ENCODE data around the gene HHAT. TPM values are rescaled to one million over a fixed set of nuclear protein-coding genes. Genes with fewer than 3 reads are reported as not detected.

The HHAT gene
- total and polyA plus RNA-seq, 2 donors (not counting 3 experiments of a cell fraction or from before 2014, with no cell fraction given) = 2.4 to 4.3 TPM

- Histone ChIP-seq H4K20me1 (replicated peaks; ENCODE audit: control insufficient read depth, extremely low read depth, insufficient read depth, low read length) (no peaks in the 10 kb centered on the region), H3K4me3 (replicated peaks in 1 of 3; ENCODE audit: insufficient read depth in 1 of 3, low read depth in 1 of 3, low read length in 3 of 3) (no peak overlapping the region), H3K27ac (ENCODE audit: insufficient read depth, low read depth, low read length) (no peak overlapping the region), H3K36me3 (ENCODE audit: control insufficient read depth in 2 of 2, extremely low read depth in 1 of 2, insufficient read depth in 2 of 2, low read length in 2 of 2) (no peaks in the 10 kb centered on the region), H3K4me1 (ENCODE audit: control insufficient read depth, extremely low read depth, insufficient read depth, low read length) (no peaks in the 10 kb centered on the region), H3K79me2 (ENCODE audit: control insufficient read depth, insufficient read depth, low read length) (no peaks in the 10 kb centered on the region), H3K9ac (replicated peaks; ENCODE audit: extremely low read depth, insufficient read depth, low read length) (no peak overlapping the region), H3K9me1 (replicated peaks; ENCODE audit: control insufficient read depth, extremely low read depth, insufficient read depth, low read length) (no peaks in the 10 kb centered on the region), H3K9me3 (replicated peaks; ENCODE audit: control insufficient read depth, insufficient read depth, low read length) (no peaks in the 10 kb centered on the region), H2AFZ (ENCODE audit: low read depth, low read length) (no peak overlapping the region), H3K27me3 (ENCODE audit: control insufficient read depth in 2 of 2, insufficient read depth in 2 of 2, low read length in 2 of 2) (no peaks in the 10 kb centered on the region), H3K4me2 (ENCODE audit: insufficient read depth, low read length) (no peak overlapping the region)
- no peak for DNase-seq (ENCODE audit: low read depth, low spot score)
- FAIRE-seq = no peak
- no TSS peak for BruUV-seq (replicated peaks)
- dilution Hi-C loops (cut with MboI; ENCODE audit: extremely low pct_ligation_motif_present, low sequenced_read_pairs) (no loop called here), intact Hi-C loops (cut with micrococcal nuclease) (no loop called here)
- ChIA-PET POLR2A (no interaction called here), CTCF (interaction anchor here (1.0 to 2.6 kb wide), 5 partner anchors 8 to 23 kb away, joined by 4 to 11 read pairs (median 5); no protein-coding TSS in a partner anchor)
- TF ChIP-seq, protein P1, sequence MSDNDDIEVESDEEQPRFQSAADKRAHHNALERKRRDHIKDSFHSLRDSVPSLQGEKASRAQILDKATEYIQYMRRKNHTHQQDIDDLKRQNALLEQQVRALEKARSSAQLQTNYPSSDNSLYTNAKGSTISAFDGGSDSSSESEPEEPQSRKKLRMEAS (IDR thresholded peaks at IDR 0.05; ENCODE audit: insufficient read depth, insufficient read length) = no peak
- TF ChIP-seq EZH2 (IDR thresholded peaks at IDR 0.05; ENCODE audit: borderline replicate concordance, low read depth, low read length, severe bottlenecking) (no peak), POLR2AphosphoS5 (IDR thresholded peaks at IDR 0.05; ENCODE audit: insufficient read depth, low read depth, low read length) (no peak), FOS (IDR thresholded peaks at IDR 0.05; ENCODE audit: borderline replicate concordance, insufficient read depth, low read length) (no peak), MYC (IDR thresholded peaks at IDR 0.05; ENCODE audit: low read depth, low read length) (no peak), GATA2 (IDR thresholded peaks at IDR 0.05; ENCODE audit: insufficient read depth, insufficient read length, low read depth, low read length) (no peak), POLR2A (IDR thresholded peaks at IDR 0.05; ENCODE audit: low read depth, low read length) (no peak), JUN (IDR thresholded peaks at IDR 0.05; ENCODE audit: borderline replicate concordance, insufficient read depth, insufficient read length, low read depth) (no peak), CTCF (IDR thresholded peaks at IDR 0.05; ENCODE audit: extremely low read depth in 1 of 2, insufficient read depth in 1 of 2, low read depth in 1 of 2, low read length in 2 of 2) (no peak)
These were observed 55.9 kb downstream of the HHAT start for GRCh38 chr1:210384625-210385024.
